A549 (cell line): ENCODE results near the gene GPR150.

ENCODE experiments used
- CTCF ChIP-seq: fragments of >200 bp; sonication (Bioruptor Twin); formaldehyde crosslinking; IDR thresholded peaks from 3 replicates; pipeline ENCODE4 v1.5.1; 2016
- EP300 ChIP-seq, 2 experiments: fragments of >200 bp; sonication (Bioruptor Twin); formaldehyde crosslinking; IDR thresholded peaks; 2 replicates in 1 of 2; 3 replicates in 1 of 2; pipeline ENCODE4 v1.6.1; 2016 to 2017
- ESRRA ChIP-seq: fragments of 150-350 bp; IDR thresholded peaks from 2 replicates; pipeline ENCODE4 v1.6.1; 2014; ENCODE audit warnings: mild to moderate bottlenecking, low read length, borderline replicate concordance
- GATA3 ChIP-seq: IDR thresholded peaks from 2 replicates; pipeline ENCODE4 v1.6.1; 2012; ENCODE audit warnings: borderline replicate concordance
- HMGXB4 ChIP-seq: fragments of 250-450 bp; sonication (Bioruptor Pico); IDR thresholded peaks from 2 replicates; pipeline ENCODE4 v1.5.0; 2021; ENCODE audit warnings: mild to moderate bottlenecking, moderate library complexity, borderline replicate concordance
- KDM1A ChIP-seq: fragments of 200-600 bp; sonication (generic); IDR thresholded peaks from 2 replicates; pipeline ENCODE4 v1.6.1; 2016; ENCODE audit warnings: low read depth, mild to moderate bottlenecking
- MAFK ChIP-seq: fragments of 450-650 bp; IDR thresholded peaks from 2 replicates; pipeline ENCODE4 v1.6.1; 2014; ENCODE audit not compliant: partially characterized antibody
- NR3C1 ChIP-seq: fragments of >200 bp; sonication (Bioruptor Twin); formaldehyde crosslinking; IDR thresholded peaks from 3 replicates; pipeline ENCODE4 v1.6.1; 2017
- PBX3 ChIP-seq: IDR thresholded peaks from 2 replicates; pipeline ENCODE4 v1.6.1; 2012
- POLR2A ChIP-seq: IDR thresholded peaks from 2 replicates; pipeline ENCODE4 v1.6.1; 2012; ENCODE audit warnings: mild to moderate bottlenecking, low read length
- REST ChIP-seq: fragments of 200-600 bp; sonication (generic); IDR thresholded peaks from 2 replicates; pipeline ENCODE4 v1.6.1; 2016; ENCODE audit warnings: antibody characterized with exemption, mild to moderate bottlenecking, moderate library complexity
- SREBF2 ChIP-seq: fragments of 450-650 bp; IDR thresholded peaks from 2 replicates; pipeline ENCODE4 v1.6.1; 2014; ENCODE audit warnings: mild to moderate bottlenecking, moderate library complexity
- TFCP2L1 ChIP-seq: fragments of 250-450 bp; sonication (Bioruptor Pico); IDR thresholded peaks from 2 replicates; pipeline ENCODE4 v1.5.0; 2021; ENCODE audit warnings: mild to moderate bottlenecking
- USF2 ChIP-seq: fragments of 450-650 bp; IDR thresholded peaks from 2 replicates; pipeline ENCODE4 v1.6.1; 2014; ENCODE audit warnings: antibody characterized with exemption

GRCh38 chr5:95572016-95572415, 47.9 kb upstream of the GPR150 start:
- TF ChIP-seq CTCF (no peak), EP300 (IDR thresholded peaks at IDR 0.05) (no peak), USF2 (no peak), NR3C1 (no peak), SREBF2 (no peak), TFCP2L1 (CRISPR knock-in tag) (no peak), MAFK (no peak), KDM1A (no peak), GATA3 (no peak), PBX3 (no peak), POLR2A (no peak), ESRRA (no peak), HMGXB4 (CRISPR knock-in tag) (no peak), REST (no peak)
